Gastrocnemius medialis (tissue), 4 donors: Measurements from ENCODE around the gene OLFML2A. TPM values are rescaled to one million over a fixed set of nuclear protein-coding genes. Genes with fewer than 3 reads are reported as not detected.

Experiments
- ATAC-seq, 2 donors: fragments of 150-250 bp; one replicate each; pipeline ENCODE4 v1.9.1; 2016
- DNase-seq, 2 donors: peaks; one replicate each; pipeline ENCODE4 v3.0.0-alpha.2; 2019
- H3K27ac ChIP-seq, 4 donors: fragments of 200-600 bp; sonication (generic); 1 replicate in 1 of 4; 2 replicates in 3 of 4; pipeline ENCODE4 v1.5.1; 2016 to 2018; ENCODE audit warnings: mild to moderate bottlenecking in 2 of 4, moderate library complexity in 1 of 4
- H3K27me3 ChIP-seq, 3 donors: fragments of 200-600 bp; sonication (generic) in 2 of 3; 1 replicate in 1 of 3; 2 replicates in 2 of 3; pipeline versions ENCODE4 v1.5.1 to v1.6.0; 2016 to 2019; ENCODE audit warnings: mild to moderate bottlenecking in 1 of 3, moderate library complexity in 1 of 3
- H3K36me3 ChIP-seq, 2 donors: fragments of 200-600 bp; sonication (generic) in 1 of 2; one replicate each; pipeline ENCODE4 v1.5.1; 2017 to 2018
- H3K4me1 ChIP-seq, 2 donors: fragments of 200-600 bp; sonication (generic) in 1 of 2; one replicate each; pipeline ENCODE4 v1.5.1; 2016 to 2017; ENCODE audit warnings: mild to moderate bottlenecking in 2 of 2
- H3K4me3 ChIP-seq, 4 donors: fragments of 200-600 bp; sonication (generic) in 3 of 4; 1 replicate in 1 of 4; 2 replicates in 3 of 4; pipeline ENCODE4 v1.5.1; 2016 to 2019; ENCODE audit warnings: mild to moderate bottlenecking in 2 of 4
- H3K9me3 ChIP-seq, 3 donors: fragments of 200-600 bp; sonication (generic) in 2 of 3; 1 replicate in 1 of 3; 2 replicates in 2 of 3; pipeline ENCODE4 v1.5.1; 2016 to 2019
- CTCF ChIP-seq, 5 experiments: fragments of 450-650 bp in 3 of 5; fragments of 200-600 bp in 2 of 5; sonication (generic) in 2 of 5; IDR thresholded peaks in 4 of 5; conservative IDR thresholded peaks in 1 of 5; 1 replicate in 4 of 5; 2 replicates in 1 of 5; pipeline ENCODE4 v1.5.1; 2016 to 2019; ENCODE audit warnings: antibody characterized with exemption in 5 of 5, mild to moderate bottlenecking in 3 of 5, moderate library complexity in 3 of 5
- POLR2A ChIP-seq, 2 donors: fragments of 450-650 bp; IDR thresholded peaks; one replicate each; pipeline ENCODE4 v1.6.1; 2017; ENCODE audit warnings: antibody characterized with exemption in 2 of 2, mild to moderate bottlenecking in 2 of 2, moderate library complexity in 2 of 2
- in situ Hi-C, 4 donors: fragments of 200-750 bp; cut with MboI; loops; one replicate each; pipeline versions ENCODE4 v1.15.0 to v1.8.0; 2017; ENCODE audit warnings: low sequenced_read_pairs in 4 of 4
- intact Hi-C: fragments of 100-400 bp; cut with DNase I; formaldehyde crosslinking; loops from one replicate; pipeline ENCODE4 v1.15.1; 2023; ENCODE audit warnings: low total_unique reads
- total RNA-seq, 4 donors: library from RNA; depleted of rRNA; stranded (reverse); fragments of >200 nt; gene quantifications; one replicate each; pipeline versions ENCODE4 v1.1.0 to v1.2.3, GENCODE V29; 2016

OLFML2A gene
- total RNA-seq, 4 donors from 2014 or later = 6.9 to 48.0 (median 32.8) TPM

- in situ Hi-C loops = loop anchor here in 2 of 4 donors (25.0 kb wide), 3 partner anchors 382 to 632 kb away; partner anchors contain the start of gene SCAI (in 2 of the 2)
- Histone ChIP-seq H3K4me1 (no peaks in the 10 kb centered on the region), H3K27ac (no peak overlapping the region), H3K36me3 (no peaks in the 10 kb centered on the region), H3K9me3 (no peaks in the 10 kb centered on the region), H3K27me3 (peaks cover 0 to 3% (median 0%) of the 10 kb centered on the region in 3 donors), H3K4me3 (no peak overlapping the region)
- intact Hi-C loops = no loop called here
- ATAC-seq = no peak
- TF ChIP-seq CTCF (IDR thresholded peaks at IDR 0.05 in 4 of 5, conservative IDR thresholded peaks at IDR 0.05 in 1 of 5) (no peak), POLR2A (IDR thresholded peaks at IDR 0.05) (no peak)
- no peak for DNase-seq
Observed at GRCh38 chr9:124755061-124755460, 21.9 kb upstream of the OLFML2A start.

- no peaks in the 10 kb centered on the region for H3K36me3 ChIP-seq
- H3K27ac ChIP-seq = no peak overlapping the region
- no peaks in the 10 kb centered on the region for H3K4me1 ChIP-seq
- no peaks in the 10 kb centered on the region for H3K9me3 ChIP-seq
- in situ Hi-C loops (loop anchor here in 2 of 4 donors (25.0 kb wide), 3 partner anchors 381 to 631 kb away; partner anchors contain the start of gene SCAI (in 2 of the 2)), intact Hi-C loops (no loop called here)
- H3K27me3 ChIP-seq = peaks cover 0 to 3% (median 0%) of the 10 kb centered on the region in 3 donors
- H3K4me3 ChIP-seq = no peak overlapping the region
- ATAC-seq (no peak), DNase-seq (no peak)
- no peak for TF ChIP-seq POLR2A (IDR thresholded peaks at IDR 0.05)
- TF ChIP-seq CTCF (IDR thresholded peaks at IDR 0.05 in 4 of 5, conservative IDR thresholded peaks at IDR 0.05 in 1 of 5) = no peak
Observed at GRCh38 chr9:124756011-124756410, 20.9 kb upstream of the OLFML2A start.

- ATAC-seq (no peak), DNase-seq (no peak)
- Histone ChIP-seq H3K4me3 (no peak overlapping the region), H3K27ac (no peak overlapping the region), H3K4me1 (no peaks in the 10 kb centered on the region), H3K36me3 (no peaks in the 10 kb centered on the region), H3K27me3 (peaks cover 0 to 3% (median 0%) of the 10 kb centered on the region in 3 donors), H3K9me3 (no peaks in the 10 kb centered on the region)
- intact Hi-C loops (no loop called here), in situ Hi-C loops (loop anchor here in 2 of 4 donors (25.0 kb wide), 3 partner anchors 380 to 630 kb away; partner anchors contain the start of gene SCAI (in 2 of the 2))
- TF ChIP-seq CTCF (IDR thresholded peaks at IDR 0.05 in 4 of 5, conservative IDR thresholded peaks at IDR 0.05 in 1 of 5) = no peak
- no peak for TF ChIP-seq POLR2A (IDR thresholded peaks at IDR 0.05)
Observed at GRCh38 chr9:124757616-124758015, 19.3 kb upstream of the OLFML2A start.

GRCh38 chr9:124758061-124758460, 18.9 kb upstream of the OLFML2A start:
- Histone ChIP-seq H3K4me1 (no peaks in the 10 kb centered on the region), H3K27me3 (peaks cover 0 to 3% (median 0%) of the 10 kb centered on the region in 3 donors), H3K9me3 (no peaks in the 10 kb centered on the region), H3K27ac (no peak overlapping the region), H3K4me3 (no peak overlapping the region), H3K36me3 (no peaks in the 10 kb centered on the region)
- in situ Hi-C loops (loop anchor here in 2 of 4 donors (25.0 kb wide), 3 partner anchors 379 to 629 kb away; partner anchors contain the start of gene SCAI (in 2 of the 2)), intact Hi-C loops (no loop called here)
- ATAC-seq = no peak
- no peak for DNase-seq
- TF ChIP-seq POLR2A (IDR thresholded peaks at IDR 0.05) (no peak), CTCF (IDR thresholded peaks at IDR 0.05 in 4 of 5, conservative IDR thresholded peaks at IDR 0.05 in 1 of 5) (no peak)
